ENCODE results near the gene NSMCE4A.
"Not testable (repeated sequence)": the region's sequence is repeated elsewhere in the genome, so short reads cannot be mapped to it uniquely, and the experiment has no call there.

DNA sequence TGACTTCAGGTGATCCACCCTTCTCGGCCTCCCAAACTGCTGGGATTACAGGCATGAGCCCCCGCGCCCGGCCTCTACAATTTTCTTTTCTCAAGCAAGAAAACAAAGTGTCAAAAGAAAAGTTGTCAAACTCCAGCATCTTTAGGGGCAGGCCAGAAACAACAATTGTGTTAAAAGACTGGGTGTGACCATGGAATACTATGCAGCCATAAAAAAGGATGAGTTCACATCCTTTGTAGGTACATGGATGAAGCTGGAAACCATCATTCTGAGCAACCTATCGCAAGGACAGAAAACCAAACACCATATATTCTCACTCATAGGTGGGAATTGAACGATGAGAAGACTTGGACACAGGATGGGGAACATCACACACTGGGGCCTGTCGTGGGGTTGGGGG lies 48.2 kb upstream of the NSMCE4A start:
- TF ChIP-seq CTCF (IDR thresholded peaks at IDR 0.05 in 4 of 5, conservative IDR thresholded peaks at IDR 0.05 in 1 of 5); POLR2A (IDR thresholded peaks at IDR 0.05): not testable (repeated sequence)
